Fibroblast of lung (primary cell): ENCODE data around the gene CEP295NL. TPM values are rescaled to one million over a fixed set of nuclear protein-coding genes. Genes with fewer than 3 reads are reported as not detected.

Source experiments
- DNase-seq, 2 donors: peaks; one replicate each; pipeline versions ENCODE4 v3.0.0 to v3.0.0-alpha.2; 2010; ENCODE audit warnings: low read depth in 2 of 2
- H2AFZ ChIP-seq: 2 replicates; pipeline ENCODE4 v1.5.1; 2012; ENCODE audit warnings: low read length, control low read depth, inconsistent platforms
- H3K27ac ChIP-seq: 2 replicates; pipeline ENCODE4 v1.5.1; 2011; ENCODE audit warnings: low read length, control low read depth; ENCODE audit not compliant: insufficient read depth
- H3K27me3 ChIP-seq: 2 replicates; pipeline ENCODE4 v1.5.1; 2011; ENCODE audit warnings: mild to moderate bottlenecking, low read length; ENCODE audit not compliant: control insufficient read depth, insufficient read depth
- H3K36me3 ChIP-seq: 2 replicates; pipeline ENCODE4 v1.5.1; 2011; ENCODE audit warnings: low read length; ENCODE audit not compliant: control insufficient read depth, insufficient read depth
- H3K4me1 ChIP-seq: 2 replicates; pipeline ENCODE4 v1.5.1; 2011; ENCODE audit warnings: low read length; ENCODE audit not compliant: control insufficient read depth, insufficient read depth; ENCODE audit errors: extremely low read depth
- H3K4me2 ChIP-seq: 2 replicates; pipeline ENCODE4 v1.5.1; 2011; ENCODE audit warnings: low read length, control low read depth; ENCODE audit not compliant: insufficient read depth; ENCODE audit errors: extremely low read depth
- H3K4me3 ChIP-seq, 4 experiments: fragments of 200-600 bp in 1 of 4; sonication (generic) in 1 of 4; replicated peaks in 1 of 4; 2 replicates each; pipeline ENCODE4 v1.5.1; 2011 to 2016; ENCODE audit warnings: low read length in 4 of 4, low read depth in 3 of 4, mild to moderate bottlenecking in 3 of 4, control low read depth in 2 of 4, inconsistent platforms in 1 of 4, mixed read lengths in 1 of 4; ENCODE audit not compliant: insufficient read depth in 1 of 4; ENCODE audit errors: control extremely low read depth in 1 of 4
- H3K79me2 ChIP-seq: 2 replicates; pipeline ENCODE4 v1.5.1; 2012; ENCODE audit warnings: mild to moderate bottlenecking, low read length, inconsistent platforms; ENCODE audit not compliant: control insufficient read depth, insufficient read depth
- H3K9ac ChIP-seq: 2 replicates; pipeline ENCODE4 v1.5.1; 2011; ENCODE audit warnings: mild to moderate bottlenecking, low read length, control low read depth; ENCODE audit not compliant: insufficient read depth
- H3K9me3 ChIP-seq: 2 replicates; pipeline ENCODE4 v1.5.1; 2012; ENCODE audit warnings: low read depth, low read length; ENCODE audit not compliant: control insufficient read depth, insufficient read depth
- H4K20me1 ChIP-seq: 2 replicates; pipeline ENCODE4 v1.5.1; 2011; ENCODE audit warnings: low read length; ENCODE audit not compliant: control insufficient read depth, insufficient read depth; ENCODE audit errors: extremely low read depth
- EZH2 ChIP-seq: IDR thresholded peaks from 2 replicates; pipeline ENCODE4 v1.5.1; 2012; ENCODE audit warnings: low read length, control low read depth, mild to moderate bottlenecking; ENCODE audit errors: missing control alignments
- polyA plus RNA-seq, 2 donors: library from polyadenylated mRNA; depleted of rRNA in 1 of 2; stranded (reverse) in 1 of 2; unstranded in 1 of 2; fragments of >200 nt; gene quantifications; 2 replicates each; pipeline ENCODE4 v1.2.1, GENCODE V29; 2011 to 2012; ENCODE audit warnings: missing spikeins in 1 of 2
- total RNA-seq: library from RNA; depleted of rRNA; stranded (reverse); fragments of >200 nt; gene quantifications from 2 replicates; pipeline ENCODE4 v1.2.1, GENCODE V29; 2014
- TF ChIP-seq, protein P1 (sequence below), 2 donors: IDR thresholded peaks in 1 of 2; conservative IDR thresholded peaks in 1 of 2; 1 replicate in 1 of 2; 2 replicates in 1 of 2; pipeline ENCODE4 v1.5.1; 2011 to 2012; ENCODE audit warnings: low read length in 2 of 2, control low read depth in 1 of 2, inconsistent platforms in 1 of 2, low read depth in 1 of 2, mild to moderate bottlenecking in 1 of 2

CEP295NL gene
- total and polyA plus RNA-seq, 2 donors (not counting 1 experiment from before 2014, with no cell fraction given): 0.10 to 2.8 TPM

- peaks cover 12% of the 10 kb centered on the region for H3K4me1 ChIP-seq
- no peak for DNase-seq
- H3K4me3 ChIP-seq: no peak overlapping the region
- no peak for TF ChIP-seq EZH2
- TF ChIP-seq, protein P1, sequence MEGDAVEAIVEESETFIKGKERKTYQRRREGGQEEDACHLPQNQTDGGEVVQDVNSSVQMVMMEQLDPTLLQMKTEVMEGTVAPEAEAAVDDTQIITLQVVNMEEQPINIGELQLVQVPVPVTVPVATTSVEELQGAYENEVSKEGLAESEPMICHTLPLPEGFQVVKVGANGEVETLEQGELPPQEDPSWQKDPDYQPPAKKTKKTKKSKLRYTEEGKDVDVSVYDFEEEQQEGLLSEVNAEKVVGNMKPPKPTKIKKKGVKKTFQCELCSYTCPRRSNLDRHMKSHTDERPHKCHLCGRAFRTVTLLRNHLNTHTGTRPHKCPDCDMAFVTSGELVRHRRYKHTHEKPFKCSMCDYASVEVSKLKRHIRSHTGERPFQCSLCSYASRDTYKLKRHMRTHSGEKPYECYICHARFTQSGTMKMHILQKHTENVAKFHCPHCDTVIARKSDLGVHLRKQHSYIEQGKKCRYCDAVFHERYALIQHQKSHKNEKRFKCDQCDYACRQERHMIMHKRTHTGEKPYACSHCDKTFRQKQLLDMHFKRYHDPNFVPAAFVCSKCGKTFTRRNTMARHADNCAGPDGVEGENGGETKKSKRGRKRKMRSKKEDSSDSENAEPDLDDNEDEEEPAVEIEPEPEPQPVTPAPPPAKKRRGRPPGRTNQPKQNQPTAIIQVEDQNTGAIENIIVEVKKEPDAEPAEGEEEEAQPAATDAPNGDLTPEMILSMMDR (conservative IDR thresholded peaks at IDR 0.05 in 1 of 2, IDR thresholded peaks at IDR 0.05 in 1 of 2; ENCODE audit: low read depth in 1 of 2, low read length in 2 of 2): no peak
- no peak overlapping the region for H2AFZ ChIP-seq
- no peaks in the 10 kb centered on the region for H3K27me3 ChIP-seq
- peak overlapping the region; percentile 89 for H3K27ac ChIP-seq
- H3K79me2 ChIP-seq: peaks cover 23% of the 10 kb centered on the region
- H3K9ac ChIP-seq: no peak overlapping the region
- H3K9me3 ChIP-seq: no peaks in the 10 kb centered on the region
- no peaks in the 10 kb centered on the region for H4K20me1 ChIP-seq
- H3K36me3 ChIP-seq: peaks cover 16% of the 10 kb centered on the region
- H3K4me2 ChIP-seq: no peak overlapping the region
These were observed 41.8 kb downstream of the CEP295NL start for GRCh38 chr17:78861229-78861628.

GRCh38 chr17:78859051-78859450, 44.0 kb downstream of the CEP295NL start:
- Histone ChIP-seq H3K4me2 (no peak overlapping the region), H3K4me3 (no peak overlapping the region), H3K27me3 (no peaks in the 10 kb centered on the region), H3K79me2 (peaks cover 13% of the 10 kb centered on the region), H2AFZ (no peak overlapping the region), H3K9me3 (no peaks in the 10 kb centered on the region), H3K4me1 (peaks cover 9% of the 10 kb centered on the region), H3K36me3 (peaks cover 21% of the 10 kb centered on the region), H3K27ac (no peak overlapping the region), H4K20me1 (no peaks in the 10 kb centered on the region), H3K9ac (no peak overlapping the region)
- DNase-seq: no peak
- TF ChIP-seq EZH2: no peak
- TF ChIP-seq, protein P1 (conservative IDR thresholded peaks at IDR 0.05 in 1 of 2, IDR thresholded peaks at IDR 0.05 in 1 of 2; ENCODE audit: low read depth in 1 of 2, low read length in 2 of 2): no peak

DNA sequence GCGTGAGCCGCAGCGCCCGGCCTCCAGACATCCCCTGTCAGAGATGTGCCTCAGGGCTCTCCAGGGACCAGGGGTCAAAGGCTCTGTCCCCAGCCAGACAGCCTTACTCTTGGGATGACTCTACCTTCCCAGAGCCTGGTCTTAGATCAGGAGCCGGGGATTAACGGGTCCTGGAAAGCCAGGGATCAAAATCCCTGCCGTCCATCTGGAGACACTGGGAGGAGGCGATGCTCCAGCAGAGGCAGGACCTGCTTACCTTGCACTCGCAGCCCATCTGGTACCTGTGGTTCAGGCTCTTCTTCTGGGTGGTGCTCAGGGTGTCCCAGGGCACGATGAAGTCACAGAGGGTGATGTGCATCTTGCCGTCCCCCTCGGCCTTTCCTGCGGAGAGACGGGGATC, 45.7 kb downstream of the CEP295NL start:
- Histone ChIP-seq H3K9me3 (no peaks in the 10 kb centered on the region), H3K4me2 (no peak overlapping the region), H3K79me2 (peaks cover 7% of the 10 kb centered on the region), H3K27ac (no peak overlapping the region), H4K20me1 (no peaks in the 10 kb centered on the region), H3K4me3 (no peak overlapping the region), H3K9ac (no peak overlapping the region), H3K27me3 (no peaks in the 10 kb centered on the region), H3K36me3 (peaks cover 22% of the 10 kb centered on the region), H3K4me1 (peaks cover 7% of the 10 kb centered on the region), H2AFZ (no peak overlapping the region)
- TF ChIP-seq EZH2: no peak
- TF ChIP-seq, protein P1 (conservative IDR thresholded peaks at IDR 0.05 in 1 of 2, IDR thresholded peaks at IDR 0.05 in 1 of 2; ENCODE audit: low read depth in 1 of 2, low read length in 2 of 2): no peak
- DNase-seq: no peak
